HG03520 (cell line): ENCODE measurements around the gene NQO1.
"Not testable (repeated sequence)": the region's sequence is repeated elsewhere in the genome, so short reads cannot be mapped to it uniquely, and the experiment has no call there.

ENCODE experiments used
- ATAC-seq: cut with Tn5 transposase; IDR thresholded peaks from one replicate; pipeline ENCODE4 v1.9.1; 2021; ENCODE audit warnings: mild to moderate bottlenecking, moderate library complexity; ENCODE audit not compliant: unreplicated experiment

NQO1 gene

DNA sequence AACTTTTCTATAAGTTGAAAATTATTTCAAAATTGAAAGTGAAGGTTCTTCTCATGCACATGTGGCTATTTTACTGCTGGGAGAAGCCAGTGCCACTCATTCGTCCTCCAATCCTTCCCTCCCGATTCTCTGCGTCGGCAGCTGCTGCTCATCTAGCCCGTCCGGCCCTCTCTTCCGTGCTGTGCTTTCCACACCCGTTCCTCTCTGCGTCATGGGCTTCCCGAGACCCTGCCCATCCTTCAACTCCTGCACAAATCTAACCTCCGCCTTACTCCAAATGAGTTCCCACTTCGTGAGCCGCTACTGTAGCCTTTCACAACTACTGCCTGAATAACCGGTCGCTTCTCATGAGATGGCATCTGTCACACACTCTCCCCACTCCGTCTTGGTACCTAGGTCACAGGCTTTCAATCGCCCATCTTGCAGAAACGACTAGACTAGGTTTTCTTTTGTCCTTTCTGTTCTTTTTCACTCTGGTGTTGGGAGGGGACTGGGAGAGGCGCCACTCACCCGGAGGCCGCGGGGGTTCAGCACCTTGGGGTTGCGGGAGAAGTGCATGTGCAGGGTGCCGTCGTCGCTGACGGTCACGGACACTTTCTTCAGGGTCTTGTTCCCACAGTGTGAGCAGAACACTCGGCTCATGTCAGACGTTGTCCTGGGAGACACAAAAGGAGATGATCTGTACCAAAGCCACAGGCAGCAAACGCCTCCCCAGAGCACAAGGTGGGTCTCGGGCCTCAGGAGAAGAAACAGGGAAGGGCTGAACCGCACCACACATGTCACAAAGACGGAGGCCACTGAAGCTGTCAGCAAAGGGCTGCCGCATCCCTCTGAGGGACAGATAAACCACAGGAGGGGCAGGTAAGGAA lies 18.2 kb upstream of the NQO1 start:
- no peak for ATAC-seq

DNA sequence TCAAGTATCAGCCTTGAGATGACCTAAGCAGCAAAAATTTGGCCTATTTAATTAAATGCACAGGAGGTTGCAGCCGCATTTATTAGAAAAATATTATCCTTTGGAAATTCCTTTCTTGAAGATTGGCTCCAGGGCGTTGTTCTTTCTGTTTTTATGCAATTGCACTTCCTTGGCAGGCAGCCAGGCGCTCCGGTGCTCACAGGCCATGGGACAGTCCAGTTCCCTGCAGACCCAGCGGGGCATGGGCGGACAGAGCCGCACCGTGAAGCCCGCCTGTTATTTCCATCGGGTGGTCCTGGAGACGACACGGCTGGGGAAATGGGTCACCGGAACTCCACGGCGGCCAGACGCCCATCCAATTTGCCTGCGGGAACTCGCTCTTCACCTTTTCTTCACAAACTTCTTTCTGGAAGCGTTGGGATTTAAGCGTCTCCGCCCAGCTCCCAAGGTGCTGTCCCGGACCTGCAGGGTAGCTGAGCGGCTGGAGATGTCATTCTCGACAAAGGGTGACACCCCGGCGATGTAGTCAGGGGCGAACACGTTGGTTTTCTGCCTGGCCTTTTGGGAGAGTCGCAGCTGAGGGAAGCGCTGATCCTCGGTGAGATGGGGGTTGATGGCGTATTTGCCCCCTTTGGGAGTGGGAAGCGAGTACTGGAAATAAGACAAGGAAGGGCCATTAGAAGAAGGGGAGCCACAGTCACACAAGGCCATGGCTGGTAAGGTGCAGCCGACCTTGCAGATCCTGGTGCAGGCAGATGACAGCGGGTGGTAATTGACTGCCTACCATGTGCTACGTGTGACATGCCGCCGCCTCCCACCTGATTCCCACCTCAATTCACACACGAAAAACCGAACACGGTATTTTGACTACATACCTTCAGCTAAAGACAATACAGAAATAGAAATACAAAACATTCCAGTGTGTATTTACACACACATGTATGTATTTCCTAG lies 15.9 kb upstream of the NQO1 start:
- no peak for ATAC-seq

DNA sequence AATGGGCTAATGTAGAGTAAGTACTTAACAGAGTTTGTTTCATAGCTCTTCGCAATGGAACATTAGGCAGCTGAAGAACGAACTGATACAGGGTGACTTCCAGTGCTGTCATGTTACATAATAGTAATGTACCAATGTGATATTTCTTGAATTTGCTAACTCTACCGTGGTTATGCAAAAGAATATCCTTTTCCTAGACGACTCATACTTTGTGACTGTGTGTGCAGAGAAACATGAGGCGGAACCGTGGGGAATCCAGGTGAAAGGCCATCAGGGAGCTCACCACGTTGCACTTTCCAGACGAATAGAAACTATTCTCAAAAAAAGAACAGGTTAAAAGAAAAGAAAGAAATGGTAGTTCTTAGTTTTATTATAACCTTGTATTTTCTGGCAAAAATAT lies 15.2 kb upstream of the NQO1 start:
- no peak for ATAC-seq

DNA sequence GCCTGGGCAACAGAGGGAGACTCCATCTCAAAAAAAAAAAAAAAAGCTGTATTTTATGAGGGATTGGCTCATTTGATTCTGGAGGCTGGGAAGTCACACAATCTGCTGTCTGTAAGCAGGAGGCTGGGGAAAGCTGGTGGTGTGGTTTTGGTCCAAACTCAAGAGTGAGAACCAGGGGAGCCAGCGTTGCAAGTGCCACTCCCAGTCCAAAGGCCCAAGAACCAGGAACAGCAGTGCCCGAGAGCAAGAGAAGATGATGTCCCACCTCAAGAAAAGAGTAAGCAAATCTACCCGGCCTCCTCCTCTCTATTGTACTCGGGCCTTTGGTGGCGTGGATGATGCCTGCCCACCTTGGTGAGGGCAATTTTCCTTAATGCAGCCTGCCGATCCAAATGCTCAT lies 5.7 kb upstream of the NQO1 start:
- no peak for ATAC-seq

DNA sequence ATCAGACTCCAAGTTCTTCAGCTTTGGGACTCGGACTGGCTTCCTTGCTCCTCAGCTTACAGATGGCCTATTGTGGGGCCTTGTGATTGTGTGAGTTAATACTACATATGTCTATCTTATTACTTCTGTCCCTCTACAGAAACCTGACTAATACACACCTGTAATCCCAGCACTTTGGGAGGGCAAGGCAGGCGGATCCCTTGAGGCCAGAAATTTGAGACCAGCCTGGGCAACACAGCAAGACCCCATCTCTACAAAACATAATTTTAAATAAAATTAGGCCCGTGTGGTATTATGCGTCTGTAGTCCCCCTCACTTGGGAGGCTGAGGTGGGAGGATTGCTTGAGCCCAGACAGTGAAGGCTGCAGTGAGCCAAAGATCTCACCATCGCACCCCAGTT lies 4.9 kb upstream of the NQO1 start:
- not testable (repeated sequence) for ATAC-seq

DNA sequence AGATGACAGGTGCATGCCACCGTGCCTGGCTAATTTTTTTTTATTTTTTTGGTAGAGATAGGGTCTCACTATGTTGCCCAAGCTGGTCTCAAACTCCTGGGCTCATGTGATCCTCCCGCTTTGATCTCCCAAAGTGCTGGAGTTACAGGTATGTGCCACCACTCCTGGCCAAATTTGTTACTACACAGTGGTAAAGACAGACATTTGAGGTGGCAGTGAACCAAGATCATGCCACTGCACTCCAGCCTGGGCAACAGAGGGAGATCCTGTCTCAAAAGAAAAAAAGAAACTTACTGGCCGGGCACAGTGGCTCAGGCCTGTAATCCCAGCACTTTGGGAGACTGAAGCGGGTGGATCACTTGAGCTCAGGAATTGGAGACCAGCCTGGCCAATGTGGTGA lies 2.7 kb upstream of the NQO1 start:
- ATAC-seq = not testable (repeated sequence)

DNA sequence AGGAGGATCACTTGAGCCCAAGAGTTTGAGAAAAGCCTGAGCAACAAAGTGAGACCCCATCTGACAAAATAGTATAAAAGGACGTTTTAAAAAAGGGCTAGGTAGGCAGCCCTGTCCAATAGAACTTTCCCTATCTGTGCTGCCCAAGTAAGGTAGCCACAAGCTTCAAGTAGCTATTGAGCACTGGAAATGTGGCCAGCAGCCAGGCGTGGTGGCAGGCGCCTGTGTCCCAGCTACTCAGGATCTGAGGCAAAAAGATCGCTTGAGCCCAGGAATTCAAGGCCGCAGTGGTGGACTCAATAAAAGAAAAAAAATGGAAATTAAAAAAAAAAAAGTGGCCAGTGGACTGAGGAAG lies 1.5 kb upstream of the NQO1 start:
- no peak for ATAC-seq

DNA sequence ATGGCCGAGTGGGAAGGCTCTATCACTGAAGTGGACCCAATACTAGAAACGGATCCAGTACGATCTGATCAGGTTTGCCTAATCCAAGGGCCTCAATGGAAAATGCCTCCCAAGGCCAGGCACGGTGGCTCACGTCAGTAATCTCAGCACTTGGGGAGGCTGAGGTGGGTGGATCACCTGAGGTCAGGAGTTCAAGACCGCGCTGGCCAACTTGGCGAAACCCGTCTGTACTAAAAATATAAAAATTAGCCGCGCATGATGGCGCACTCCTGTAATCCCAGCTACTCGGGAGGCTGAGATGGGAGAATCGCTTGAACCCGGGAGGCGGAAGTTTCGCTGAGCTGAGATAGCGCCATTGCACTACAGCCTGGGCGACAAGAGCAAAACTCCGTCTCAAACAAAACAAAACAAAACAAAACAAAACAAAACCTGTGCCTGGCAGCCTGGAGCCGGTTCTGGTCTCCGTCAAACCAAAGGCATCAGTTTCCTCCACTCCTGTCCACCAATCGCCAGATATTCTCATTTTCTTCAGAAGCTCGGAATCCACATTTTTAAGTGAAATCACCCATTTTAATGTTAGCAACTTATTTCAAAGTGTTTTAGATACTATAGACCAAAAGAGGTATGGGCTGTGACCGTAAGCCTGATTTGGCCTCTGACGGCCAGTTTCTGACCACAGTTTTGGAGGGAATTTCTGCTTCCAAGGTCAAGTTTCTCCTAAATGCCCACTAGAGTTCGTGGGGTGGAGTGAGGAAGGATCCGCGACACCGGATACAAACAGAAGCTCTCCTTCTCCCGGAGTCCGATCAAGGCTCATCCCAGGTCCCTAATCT lies 664 bp downstream of the NQO1 start:
- ATAC-seq = no peak

DNA sequence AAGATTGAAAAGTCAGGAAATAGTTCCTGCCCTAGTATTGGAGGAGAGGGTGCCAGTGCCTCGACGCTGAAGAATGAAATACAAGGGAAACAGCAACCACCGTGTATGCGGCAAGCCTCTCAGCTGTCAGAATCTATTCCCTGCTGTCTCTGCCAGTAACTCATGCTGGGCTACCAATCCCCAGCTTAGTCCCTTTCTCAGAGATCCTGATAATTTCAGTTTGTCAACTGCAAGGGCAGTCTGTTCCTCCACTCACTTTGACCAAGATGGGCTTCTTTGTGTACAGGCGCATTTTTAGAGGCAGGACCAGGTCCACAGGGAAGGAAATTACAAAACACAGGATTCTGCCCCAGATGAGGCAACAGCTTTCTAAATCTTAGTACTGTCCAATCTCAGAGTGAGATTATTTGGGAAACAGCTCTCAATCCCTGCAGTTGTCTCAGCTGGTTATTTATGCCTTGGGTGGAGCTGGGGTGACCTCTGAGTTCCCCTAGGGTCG lies 1.3 kb downstream of the NQO1 start:
- ATAC-seq = no peak

DNA sequence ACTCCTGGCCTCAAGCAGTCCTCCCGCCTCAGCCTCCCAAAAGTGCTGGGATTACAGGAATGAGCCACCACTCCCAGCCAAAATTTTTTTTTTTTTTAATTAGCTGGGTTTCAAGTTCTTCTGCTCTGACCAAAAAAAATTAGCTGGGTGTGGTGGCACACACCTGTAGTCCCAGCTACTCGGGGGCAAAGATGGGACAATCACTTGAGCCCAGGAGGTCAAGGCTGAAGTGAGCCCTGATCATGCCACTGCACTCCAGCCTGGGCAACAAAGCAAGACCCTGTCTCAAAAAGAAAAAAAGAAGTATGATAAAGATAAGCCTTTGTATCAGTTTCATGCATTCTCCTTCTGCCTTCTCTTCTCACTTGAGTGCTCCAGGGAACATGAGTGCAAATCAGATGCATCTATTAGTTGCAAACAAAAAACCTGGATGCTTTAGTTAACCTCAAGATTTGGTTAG lies 1.9 kb downstream of the NQO1 start:
- ATAC-seq = no peak

DNA sequence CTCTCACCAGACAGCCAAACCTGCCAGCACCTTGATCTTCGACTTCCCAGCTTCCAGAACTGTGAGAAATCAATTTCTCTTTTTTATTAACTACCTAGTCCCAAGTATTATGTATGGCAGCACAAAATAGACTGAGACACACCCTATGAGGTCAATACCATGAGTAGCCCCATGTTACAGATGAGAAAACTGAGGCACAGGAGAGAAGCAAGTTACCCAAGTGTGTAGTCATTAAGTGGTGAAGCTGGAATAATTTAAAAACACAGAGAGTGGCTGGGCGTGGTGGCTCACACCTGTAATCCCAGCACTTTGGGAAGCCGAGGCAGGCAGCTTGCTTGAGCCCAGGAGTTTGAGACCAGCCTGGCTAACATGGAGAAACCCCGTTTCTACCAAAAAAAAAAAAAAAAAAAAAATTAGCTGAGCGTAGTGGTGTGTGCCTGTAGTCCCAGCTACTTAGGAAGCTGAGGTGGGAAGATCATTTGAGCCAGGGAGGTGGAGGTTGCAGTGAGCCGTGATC lies 4.9 kb downstream of the NQO1 start:
- no peak for ATAC-seq

DNA sequence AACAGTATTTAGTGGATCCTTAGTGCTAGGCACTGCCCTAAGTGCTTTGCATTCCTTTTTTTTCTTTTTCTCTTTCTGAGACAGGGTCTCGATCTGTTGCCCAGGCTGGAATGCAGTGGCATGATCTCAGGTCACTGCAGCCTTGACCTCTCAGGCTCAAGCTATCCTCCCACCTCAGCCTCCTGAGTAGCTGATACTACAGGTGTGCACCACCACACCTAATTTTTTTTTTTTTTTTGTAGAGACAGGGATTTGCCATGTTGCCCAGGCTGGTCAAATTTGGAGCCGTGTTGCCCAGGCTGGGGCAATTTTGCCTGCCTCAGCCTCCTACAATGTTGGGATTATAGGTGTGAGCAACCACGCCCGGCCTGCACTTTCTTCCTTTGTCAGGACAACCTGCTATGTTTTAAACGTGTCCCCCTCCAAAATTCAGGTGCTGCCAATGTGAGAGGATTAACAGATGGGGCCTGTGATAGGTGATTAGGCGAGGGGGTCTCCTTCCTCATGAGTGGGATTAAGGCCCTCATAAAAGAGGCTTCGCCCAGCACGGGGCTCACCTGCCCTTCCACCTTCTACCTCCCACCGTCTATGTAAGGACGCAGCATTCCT lies 5.4 kb downstream of the NQO1 start:
- ATAC-seq = no peak

DNA sequence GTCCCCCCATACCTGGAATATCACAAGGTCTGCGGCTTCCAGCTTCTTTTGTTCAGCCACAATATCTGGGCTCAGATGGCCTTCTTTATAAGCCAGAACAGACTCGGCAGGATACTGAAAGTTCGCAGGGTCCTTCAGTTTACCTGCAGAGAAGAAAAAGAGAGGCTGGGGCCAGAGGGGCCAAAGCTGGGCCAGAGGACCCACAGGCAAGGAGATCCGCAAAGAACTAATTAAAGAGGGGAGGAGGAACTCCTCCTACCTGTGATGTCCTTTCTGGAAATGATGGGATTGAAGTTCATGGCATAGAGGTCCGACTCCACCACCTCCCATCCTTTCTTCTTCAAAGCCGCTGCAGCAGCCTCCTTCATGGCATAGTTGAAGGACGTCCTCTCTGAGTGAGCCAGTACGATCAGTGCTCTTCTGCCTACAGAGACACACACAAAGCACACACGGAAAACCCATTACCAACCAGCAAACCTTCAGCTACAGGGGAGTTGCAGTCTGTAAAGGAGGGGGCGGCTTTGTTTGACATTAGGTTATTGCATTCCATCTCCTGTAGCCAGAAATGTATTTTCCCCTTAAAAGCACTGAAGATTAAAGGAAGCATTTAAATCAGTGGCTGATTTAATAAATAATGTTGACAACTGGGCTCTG lies 8.1 kb downstream of the NQO1 start:
- ATAC-seq = no peak

DNA sequence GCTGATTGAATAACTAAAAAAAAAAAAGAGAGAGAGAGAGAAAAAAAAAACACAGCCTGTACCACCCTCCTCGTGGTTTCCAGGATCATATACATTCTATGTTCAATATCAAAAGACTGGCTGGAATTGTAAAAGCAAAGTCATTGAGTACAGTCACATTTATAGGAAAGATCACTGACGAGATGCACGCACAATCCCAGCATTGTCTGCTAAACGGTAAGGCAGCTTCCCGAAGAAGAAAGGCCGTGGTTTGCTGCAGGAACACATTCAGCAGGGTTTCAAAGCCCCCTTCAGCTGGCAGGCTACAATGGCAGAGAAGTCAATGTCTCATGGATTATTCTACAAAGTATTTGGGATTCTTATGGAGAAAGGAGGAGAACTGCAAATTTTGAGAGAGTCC lies 9.3 kb downstream of the NQO1 start:
- ATAC-seq = no peak

DNA sequence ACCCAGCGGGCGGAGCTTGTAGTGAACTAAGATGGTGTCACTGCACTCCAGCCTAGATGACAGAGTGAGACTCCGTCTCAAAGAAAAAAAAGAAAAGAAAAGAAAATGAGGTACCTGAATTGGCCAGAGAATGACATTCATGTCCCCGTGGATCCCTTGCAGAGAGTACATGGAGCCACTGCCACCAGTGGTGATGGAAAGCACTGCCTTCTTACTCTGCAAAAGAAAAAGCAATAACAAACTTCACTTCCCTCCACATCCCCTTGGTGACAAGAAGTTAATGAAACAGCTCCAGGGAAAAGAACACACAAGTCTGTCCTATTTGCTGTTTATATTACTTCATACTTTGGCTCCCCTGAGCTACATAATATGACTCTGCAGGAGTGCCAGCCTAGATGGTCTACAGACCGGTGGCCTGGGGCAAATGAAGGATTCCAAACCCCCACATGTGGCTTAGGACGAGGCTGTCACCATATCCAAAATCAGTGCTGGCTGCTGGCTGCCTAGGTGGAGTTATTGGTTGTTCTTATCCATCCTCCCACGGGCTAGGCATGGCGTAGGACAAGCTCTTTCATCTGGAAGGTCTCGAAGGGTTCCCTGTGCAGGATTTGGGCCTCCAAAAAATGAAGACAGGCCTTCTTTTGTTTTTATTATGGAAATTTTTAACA lies 13.3 kb downstream of the NQO1 start:
- ATAC-seq = no peak

DNA sequence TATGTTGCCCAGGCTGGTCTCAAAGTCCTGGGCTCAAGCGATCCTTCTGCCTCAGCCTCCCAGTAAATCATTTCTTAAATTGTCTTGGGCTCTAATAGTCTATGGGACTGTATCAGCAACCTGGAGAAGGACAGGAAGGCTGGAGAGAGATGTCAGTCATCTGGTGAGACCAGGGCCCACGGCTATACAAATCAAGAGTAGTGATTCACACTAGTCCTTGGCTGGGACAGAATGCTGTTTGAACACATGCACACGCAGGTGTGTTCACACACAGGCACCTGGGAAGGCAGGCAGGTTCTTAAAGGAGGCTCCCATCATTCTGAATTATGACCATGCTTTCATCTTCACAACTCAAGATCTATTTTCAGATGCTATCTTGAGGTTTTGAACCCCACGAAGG lies 14.1 kb downstream of the NQO1 start:
- no peak for ATAC-seq

DNA sequence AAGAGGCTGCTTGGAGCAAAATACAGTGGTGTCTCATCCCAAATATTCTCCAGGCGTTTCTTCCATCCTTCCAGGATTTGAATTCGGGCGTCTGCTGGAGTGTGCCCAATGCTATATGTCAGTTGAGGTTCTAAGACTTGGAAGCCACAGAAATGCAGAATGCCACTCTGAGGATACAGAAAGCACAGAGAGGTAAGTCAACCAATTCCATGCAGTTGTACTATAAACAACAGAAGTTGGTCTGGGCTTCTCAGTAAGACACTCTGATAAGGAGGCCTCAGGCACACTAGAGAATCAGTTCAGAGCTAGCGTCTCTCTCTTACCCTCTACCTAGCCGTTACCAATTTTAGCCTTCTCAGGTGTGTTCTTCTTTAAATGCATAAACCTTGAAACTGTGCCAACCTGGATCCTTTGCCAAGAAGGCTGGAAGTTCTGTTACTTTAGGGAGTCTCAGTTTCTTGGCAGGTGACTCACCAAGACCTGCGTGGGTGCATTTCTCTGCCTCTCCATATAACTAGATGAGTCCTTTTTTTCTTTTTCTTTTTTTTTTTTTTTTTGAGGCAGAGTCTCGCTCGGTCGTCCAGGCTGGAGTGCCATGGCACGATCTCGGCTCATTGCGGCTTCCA lies 15.1 kb downstream of the NQO1 start:
- ATAC-seq = no peak

DNA sequence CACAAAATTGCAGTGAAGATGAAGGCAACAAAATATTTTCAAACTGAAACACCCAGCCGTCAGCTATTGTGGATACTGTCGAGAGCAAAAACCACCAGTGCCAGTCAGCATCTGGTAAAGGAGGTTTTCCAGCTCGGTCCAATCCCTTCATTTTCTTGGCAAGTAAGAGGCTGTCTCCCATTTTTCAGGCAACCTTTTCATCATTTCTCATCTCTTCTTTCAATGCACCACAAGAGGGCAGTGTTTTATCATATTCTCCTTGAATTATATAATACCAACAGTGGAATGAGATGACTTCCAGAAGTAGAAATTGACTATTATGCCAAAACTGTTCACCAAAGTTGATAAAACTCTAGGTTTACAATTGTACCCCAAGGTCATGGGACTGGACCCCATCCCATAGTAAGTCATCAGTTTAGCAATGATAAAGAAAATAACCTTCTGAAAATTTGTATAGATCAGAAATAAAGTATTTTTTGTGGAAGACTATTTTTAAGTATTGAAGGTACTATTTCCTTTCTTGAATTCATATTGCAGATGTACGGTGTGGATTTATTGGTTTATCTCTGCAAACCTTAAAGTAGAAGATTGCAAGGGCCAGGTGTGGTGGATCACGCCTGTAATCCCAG lies 16.8 kb downstream of the NQO1 start:
- ATAC-seq = no peak
